ENCODE results near the gene MTARC1.

MTARC1 gene

DNA sequence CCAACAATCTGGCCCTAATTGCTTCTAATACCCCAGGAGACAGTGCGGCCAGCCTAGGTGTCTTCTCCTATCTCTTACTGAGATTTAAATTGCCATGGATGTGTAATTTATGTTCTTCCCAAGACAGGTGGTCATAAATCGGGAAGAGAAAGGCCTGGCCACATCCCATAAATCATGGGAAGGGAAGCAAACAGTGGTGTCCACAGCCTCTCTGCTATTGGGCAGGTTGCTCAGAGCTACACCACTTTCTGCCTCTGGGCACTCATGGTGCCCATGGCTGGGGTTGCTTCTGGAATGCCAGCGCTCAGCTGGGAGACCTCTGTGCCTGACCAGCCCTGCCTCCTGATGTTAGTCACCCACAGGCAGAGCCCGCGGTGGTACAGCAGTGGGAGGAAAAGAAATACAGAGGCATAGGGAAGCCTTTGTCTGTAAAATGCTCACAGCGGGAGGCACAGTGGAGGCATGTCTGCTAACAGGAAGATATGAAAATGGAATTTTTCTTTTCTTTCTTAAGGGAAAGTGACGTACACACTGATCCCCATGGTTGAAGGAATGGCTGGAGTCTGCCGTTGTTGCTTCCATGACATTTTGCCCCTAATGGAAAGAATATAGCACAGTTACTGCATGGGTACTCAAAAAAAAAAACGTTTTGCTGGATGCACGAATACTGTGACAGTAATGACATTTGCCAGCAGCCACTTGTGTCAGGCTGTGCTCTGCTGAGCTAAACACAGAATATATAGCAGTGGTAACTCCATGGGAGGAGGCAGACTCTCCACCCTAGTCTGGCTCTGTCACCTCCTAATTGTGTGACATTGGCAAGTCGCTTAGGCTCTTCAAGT lies 21.9 kb downstream of the MTARC1 start:
- TF ChIP-seq, protein P1, sequence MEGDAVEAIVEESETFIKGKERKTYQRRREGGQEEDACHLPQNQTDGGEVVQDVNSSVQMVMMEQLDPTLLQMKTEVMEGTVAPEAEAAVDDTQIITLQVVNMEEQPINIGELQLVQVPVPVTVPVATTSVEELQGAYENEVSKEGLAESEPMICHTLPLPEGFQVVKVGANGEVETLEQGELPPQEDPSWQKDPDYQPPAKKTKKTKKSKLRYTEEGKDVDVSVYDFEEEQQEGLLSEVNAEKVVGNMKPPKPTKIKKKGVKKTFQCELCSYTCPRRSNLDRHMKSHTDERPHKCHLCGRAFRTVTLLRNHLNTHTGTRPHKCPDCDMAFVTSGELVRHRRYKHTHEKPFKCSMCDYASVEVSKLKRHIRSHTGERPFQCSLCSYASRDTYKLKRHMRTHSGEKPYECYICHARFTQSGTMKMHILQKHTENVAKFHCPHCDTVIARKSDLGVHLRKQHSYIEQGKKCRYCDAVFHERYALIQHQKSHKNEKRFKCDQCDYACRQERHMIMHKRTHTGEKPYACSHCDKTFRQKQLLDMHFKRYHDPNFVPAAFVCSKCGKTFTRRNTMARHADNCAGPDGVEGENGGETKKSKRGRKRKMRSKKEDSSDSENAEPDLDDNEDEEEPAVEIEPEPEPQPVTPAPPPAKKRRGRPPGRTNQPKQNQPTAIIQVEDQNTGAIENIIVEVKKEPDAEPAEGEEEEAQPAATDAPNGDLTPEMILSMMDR (IDR thresholded peaks at IDR 0.05; ENCODE audit: low read depth, low read length) = no peak
- no peak for DNase-seq (ENCODE audit: low read depth in 2 of 2)
- no peak overlapping the region for H3K4me3 ChIP-seq (replicated peaks in 1 of 2; ENCODE audit: low read depth in 2 of 2, low read length in 2 of 2)

DNA sequence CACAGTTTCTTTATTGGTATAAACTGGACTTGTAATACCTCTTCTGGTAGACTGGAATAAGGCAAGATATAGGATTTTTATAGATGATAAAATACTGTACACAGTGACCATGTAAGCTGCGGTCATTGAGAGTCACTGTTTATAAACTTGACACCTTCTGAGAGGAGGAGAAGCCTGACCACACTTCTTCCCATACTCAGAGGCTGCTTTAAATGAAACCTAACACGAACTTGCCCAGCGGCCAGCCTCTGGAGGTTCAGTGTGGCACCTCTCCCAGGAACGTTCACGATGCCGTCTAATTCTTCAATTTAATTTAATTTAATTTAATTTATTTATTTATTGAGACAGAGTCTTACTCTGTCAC lies 22.5 kb downstream of the MTARC1 start:
- H3K4me3 ChIP-seq (replicated peaks in 1 of 2; ENCODE audit: low read depth in 2 of 2, low read length in 2 of 2) = no peak overlapping the region
- no peak for DNase-seq (ENCODE audit: low read depth in 2 of 2)
- TF ChIP-seq, protein P1 (IDR thresholded peaks at IDR 0.05; ENCODE audit: low read depth, low read length) = no peak

DNA sequence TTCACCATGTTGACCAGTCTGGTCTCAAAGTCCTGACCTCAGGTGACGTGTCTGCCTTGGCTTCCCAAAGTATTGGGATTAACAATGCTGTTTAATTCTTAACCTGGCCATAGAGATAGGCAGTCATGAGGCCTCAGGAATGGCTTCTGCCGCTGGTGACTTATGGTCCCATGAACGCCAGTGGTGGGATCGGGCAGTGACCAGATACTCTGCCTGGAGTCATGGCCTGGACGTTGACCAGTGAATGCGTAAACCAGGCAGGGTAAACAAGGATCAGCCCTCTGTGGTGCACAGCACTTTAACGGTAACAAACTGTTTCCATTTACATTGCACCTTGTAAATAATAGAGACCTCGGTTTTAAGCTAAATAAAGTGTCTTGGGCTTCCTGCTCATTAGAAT lies 23.0 kb downstream of the MTARC1 start:
- no peak overlapping the region for H3K4me3 ChIP-seq (replicated peaks in 1 of 2; ENCODE audit: low read depth in 2 of 2, low read length in 2 of 2)
- no peak for DNase-seq (ENCODE audit: low read depth in 2 of 2)
- TF ChIP-seq, protein P1 (IDR thresholded peaks at IDR 0.05; ENCODE audit: low read depth, low read length) = no peak

DNA sequence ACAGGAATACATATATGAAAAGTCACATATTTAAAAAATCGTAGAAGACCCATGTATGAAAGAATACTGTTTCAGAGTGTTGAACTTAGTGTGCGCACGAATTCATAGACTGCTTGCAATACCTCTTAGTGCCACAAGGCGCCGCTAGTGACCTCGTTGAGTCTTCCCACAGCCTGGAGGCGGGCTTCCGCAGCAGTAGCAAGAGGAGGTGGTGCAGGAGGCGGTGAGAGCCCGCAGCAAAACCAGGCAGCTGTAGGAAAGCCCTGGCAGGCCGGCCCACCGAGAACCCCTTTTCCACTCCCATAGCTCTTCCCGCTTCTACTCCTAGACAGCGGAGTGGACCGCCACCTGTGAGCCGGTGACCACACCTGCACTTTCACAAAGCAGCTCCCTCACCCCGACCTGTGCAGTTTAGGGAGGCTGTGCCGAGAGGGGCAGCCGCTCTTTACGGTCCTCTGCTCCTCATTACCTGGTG lies 23.5 kb downstream of the MTARC1 start:
- DNase-seq (ENCODE audit: low read depth in 2 of 2) = peak; percentile 85 to 88
- TF ChIP-seq, protein P1 (IDR thresholded peaks at IDR 0.05; ENCODE audit: low read depth, low read length) = peak; percentile 95
- H3K4me3 ChIP-seq (replicated peaks in 1 of 2; ENCODE audit: low read depth in 2 of 2, low read length in 2 of 2) = peak overlapping the region; percentile 16 to 29

DNA sequence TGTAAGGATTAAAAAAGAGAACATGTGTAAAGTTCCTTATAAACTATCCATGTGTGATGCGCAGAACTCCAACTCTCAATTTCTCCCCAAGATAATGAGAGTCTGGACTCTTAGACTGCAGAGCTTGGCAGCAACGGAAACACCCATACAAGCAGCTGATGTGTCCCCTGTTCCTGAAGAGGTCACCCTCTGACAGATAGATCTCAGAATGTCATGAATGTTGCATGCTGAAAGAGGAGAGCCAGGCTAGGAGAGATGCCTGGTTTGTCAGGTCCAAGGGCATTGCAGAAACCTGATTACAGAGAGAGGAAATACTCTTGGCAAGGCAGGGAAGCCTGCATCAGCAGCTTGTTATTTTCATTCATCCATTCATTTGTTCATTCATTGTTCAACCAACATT lies 24.2 kb downstream of the MTARC1 start:
- no peak overlapping the region for H3K4me3 ChIP-seq (replicated peaks in 1 of 2; ENCODE audit: low read depth in 2 of 2, low read length in 2 of 2)
- TF ChIP-seq, protein P1 (IDR thresholded peaks at IDR 0.05; ENCODE audit: low read depth, low read length) = no peak

DNA sequence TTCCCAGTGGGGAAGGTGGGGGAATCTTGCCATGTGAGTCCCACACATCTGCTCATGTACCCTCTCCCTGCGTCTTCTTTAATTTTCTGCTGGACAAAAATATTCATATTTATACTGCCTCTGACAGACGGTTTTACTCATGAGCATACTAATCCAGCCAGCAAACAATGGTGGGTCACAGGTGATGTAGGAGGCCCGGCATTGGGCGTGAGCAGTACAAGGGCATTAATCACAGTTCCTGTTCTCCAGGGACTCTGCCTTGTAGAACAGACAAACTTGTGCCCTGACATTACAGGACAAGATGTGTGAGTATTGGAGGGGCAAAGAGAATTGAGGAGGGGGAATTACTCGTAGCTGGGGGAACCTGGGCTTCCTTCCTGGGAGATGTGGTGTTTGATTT lies 25.0 kb downstream of the MTARC1 start:
- TF ChIP-seq, protein P1 (IDR thresholded peaks at IDR 0.05; ENCODE audit: low read depth, low read length) = no peak
- peak in 1 of 2 donors; percentile 42 for DNase-seq (ENCODE audit: low read depth in 2 of 2)
- H3K4me3 ChIP-seq (replicated peaks in 1 of 2; ENCODE audit: low read depth in 2 of 2, low read length in 2 of 2) = no peak overlapping the region

More for the DNA sequence above, 24.2 kb downstream of the MTARC1 start:
- DNase-seq (ENCODE audit: low read depth in 2 of 2) = no peak
